ENCODE results near the gene HMCN2.

GRCh38 chr9:130283539-130284248 is 18.1 kb downstream of the HMCN2 start:
- TF ChIP-seq POLR2A (IDR thresholded peaks at IDR 0.05) (no peak), CTCF (IDR thresholded peaks at IDR 0.05) (no peak)

Measured in prostate gland (tissue), 2 donors.